ENCODE measurements around the gene NTF4.
A peak's percentile ranks its signal among the peaks of the same experiment; 100 is the strongest.
"Not testable (repeated sequence)": the region's sequence is repeated elsewhere in the genome, so short reads cannot be mapped to it uniquely, and the experiment has no call there.

The NTF4 gene

DNA sequence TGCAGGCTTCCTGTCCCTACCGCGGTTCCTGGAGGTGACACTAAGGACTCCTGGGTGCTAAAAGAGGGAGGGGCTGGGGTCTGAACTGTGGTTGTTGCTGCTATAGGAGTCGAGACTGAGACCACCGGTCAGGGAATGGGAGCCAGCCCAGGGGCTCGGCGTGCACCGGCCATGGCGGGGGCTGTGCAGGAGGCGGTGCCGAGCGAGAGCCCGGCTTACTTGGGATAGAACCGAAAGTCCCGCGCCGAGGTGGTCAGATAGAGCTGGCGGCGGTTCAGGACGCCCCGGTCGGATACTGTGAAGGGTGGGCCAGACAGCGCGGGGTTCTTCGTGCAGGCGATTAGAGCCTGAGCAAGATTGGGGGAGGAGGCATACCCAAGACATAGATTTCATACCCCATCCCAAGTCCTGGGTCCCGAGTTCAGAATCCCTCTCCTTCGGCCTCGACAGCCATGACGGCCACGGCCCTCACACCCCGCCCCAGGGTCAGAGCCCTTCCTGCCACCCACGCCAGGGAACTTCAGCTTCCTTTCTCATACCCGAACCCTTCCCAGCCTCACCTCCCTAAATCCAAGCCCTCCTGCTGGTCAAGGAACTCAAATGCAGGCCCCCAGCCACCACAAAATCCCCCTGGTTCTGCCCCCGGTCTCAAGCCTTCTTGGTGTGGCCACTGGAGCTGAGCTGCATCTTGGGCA lies 7.6 kb downstream of the NTF4 start:
- not testable (repeated sequence) for DNase-seq (ENCODE audit: low spot score)

DNA sequence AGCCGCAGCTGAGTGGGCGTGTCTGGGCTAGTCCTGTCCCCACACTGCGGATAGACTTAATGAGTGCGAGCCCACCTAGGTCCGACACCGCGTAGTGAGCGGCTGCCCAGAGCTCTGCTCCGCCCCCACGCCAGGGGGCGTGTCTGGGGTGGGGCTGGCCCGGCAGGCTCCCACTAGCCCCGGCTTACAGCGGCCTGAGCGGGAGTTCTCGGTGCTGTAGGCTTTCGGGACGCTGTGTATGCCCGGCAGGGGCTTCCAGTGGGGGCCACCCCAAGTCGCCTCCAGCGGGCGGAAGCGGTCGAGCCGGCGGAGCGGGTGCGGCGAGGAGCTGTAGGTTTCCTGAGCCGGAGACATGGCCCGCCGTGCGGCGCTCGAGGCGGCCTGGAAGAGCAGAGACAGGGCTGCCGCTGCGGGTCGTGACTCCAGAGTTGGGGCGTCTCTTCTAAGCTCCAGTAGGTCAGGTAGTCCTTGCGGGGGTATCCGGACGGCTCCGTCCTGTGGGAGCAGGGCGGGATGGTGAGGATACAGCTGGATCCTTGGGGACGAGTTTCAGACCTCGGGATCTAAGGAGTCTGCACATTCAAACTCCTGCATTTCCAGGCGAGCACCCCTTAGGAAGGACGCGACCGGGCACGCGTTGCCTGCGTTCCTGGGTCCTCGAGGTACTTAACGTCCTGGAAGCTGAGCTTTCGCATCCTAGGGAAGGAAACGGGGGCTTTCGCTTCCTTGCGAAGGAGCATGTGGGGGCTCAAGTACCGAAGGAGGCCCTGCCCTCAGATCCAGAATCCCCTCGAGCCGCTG lies 8.3 kb downstream of the NTF4 start:
- DNase-seq (ENCODE audit: low spot score), result peak; percentile 65

DNA sequence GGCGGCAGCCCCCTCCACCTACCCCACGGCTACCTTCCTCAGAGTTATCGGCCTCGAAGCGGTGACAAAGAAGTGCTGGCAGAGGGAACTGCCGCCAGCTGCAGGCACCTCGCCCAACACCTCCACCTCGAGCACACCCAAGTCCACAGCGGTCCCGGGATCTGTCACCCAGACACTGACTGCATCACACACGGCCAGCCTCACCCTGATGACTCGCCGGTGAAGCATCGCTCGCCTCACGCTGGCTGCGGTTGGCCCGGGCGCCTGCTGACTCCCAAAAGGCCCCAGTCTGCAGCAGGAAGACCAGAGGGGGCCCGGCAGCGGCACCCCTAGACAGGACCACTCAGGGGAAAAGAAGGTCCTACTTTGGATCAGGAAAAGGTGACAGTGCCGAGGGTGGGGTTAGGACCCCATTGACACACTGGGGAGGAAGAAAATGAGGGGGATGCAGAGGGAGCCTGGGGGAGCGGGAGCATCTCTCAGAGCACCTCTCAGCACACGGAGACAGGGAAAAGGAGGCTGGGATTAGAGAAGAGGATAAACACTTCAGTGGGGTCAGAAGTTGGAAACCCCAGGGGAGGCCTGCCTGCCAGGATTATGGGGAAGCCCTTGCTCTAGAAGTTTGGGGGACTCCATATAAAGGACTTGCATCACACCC lies 14.1 kb downstream of the NTF4 start:
- DNase-seq (ENCODE audit: low spot score), result peak; percentile 59

- DNase-seq (ENCODE audit: low spot score), result not testable (repeated sequence)
Measured at GRCh38 chr19:49049834-49050233, 14.8 kb downstream of the NTF4 start.

DNA sequence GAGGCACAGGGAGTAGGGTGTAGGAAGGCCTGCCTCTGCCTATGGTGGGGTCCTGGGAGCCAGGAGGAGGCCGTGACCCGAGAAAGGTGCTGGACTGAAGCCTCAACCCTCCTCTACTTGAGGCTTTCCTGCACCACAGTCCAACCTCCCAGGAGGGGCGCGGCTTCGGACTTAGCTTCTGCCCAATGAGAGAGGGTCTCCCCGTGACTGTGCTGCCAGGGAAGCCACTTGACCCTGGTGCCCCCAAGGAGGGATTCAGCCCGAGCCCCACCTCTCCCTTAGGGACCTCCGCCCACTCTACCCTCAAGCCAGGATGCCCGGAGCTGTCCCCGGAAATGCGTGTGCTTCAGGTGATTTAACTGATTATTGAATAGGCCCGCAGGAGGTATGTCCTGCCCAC lies 15.6 kb downstream of the NTF4 start, which contains the start of gene CGB8:
TSS of gene CGB8 (minus strand) at position 101 of the 400 bp plus-strand sequence. CDS start 372 bp downstream, outside the sequence.
- not testable (repeated sequence) for DNase-seq (ENCODE audit: low spot score)

DNA sequence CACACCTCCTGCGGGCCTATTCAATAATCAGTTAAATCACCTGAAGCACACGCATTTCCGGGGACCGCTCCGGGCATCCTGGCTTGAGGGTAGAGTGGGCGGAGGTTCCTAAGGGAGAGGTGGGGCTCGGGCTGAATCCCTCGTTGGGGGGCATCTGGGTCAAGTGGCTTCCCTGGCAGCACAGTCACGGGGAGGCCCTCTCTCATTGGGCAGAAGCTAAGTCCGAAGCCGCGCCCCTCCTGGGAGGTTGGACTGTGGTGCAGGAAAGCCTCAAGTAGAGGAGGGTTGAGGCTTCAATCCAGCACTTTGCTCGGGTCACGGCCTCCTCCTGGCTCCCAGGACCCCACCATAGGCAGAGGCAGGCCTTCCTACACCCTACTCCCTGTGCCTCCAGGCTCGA lies 21.1 kb downstream of the NTF4 start, which contains the start of gene CGB5:
TSS of gene CGB5 (plus strand) at position 301 of the 400 bp plus-strand sequence. CDS start 362 bp downstream, outside the sequence.
- not testable (repeated sequence) for DNase-seq (ENCODE audit: low spot score)

DNA sequence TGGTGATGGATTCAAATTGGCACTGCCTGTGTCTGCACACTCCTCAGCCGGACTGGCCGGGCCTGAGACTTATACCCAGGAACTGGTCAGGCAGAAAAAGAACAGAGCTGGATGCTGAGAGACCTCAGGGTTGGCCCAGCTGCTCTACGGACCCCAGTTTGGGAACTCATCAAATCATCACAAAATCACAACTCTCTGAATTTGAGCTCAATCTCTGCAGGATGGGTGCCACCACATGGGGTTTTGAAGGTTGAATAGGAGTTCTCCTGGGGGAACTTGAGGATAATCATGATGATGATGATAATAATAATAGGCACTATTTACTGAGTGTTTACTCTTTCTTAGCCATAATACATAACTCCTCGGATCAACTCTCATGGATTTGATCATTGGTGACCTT lies 22.0 kb downstream of the NTF4 start:
- DNase-seq (ENCODE audit: low spot score), result not testable (repeated sequence)

DNA sequence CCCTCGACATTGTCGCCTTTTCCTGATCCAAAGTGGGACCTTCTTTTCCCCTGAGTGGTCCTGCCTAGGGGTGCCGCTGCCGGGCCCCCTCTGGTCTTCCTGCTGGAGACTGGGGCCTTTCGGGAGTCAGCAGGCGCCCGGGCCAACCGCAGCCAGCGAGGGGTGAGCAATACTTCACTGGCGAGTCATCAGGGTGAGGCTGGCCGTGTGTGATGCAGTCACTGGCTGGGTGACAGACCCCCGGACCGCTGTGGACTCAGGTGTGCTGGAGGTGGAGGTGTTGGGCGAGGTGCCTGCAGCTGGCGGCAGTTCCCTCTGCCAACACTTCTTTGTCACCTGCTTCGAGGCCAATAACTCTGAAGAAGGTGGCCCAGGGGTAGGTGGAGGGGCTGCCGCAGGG lies 22.4 kb downstream of the NTF4 start:
- DNase-seq (ENCODE audit: low spot score), result peak; percentile 55

DNA sequence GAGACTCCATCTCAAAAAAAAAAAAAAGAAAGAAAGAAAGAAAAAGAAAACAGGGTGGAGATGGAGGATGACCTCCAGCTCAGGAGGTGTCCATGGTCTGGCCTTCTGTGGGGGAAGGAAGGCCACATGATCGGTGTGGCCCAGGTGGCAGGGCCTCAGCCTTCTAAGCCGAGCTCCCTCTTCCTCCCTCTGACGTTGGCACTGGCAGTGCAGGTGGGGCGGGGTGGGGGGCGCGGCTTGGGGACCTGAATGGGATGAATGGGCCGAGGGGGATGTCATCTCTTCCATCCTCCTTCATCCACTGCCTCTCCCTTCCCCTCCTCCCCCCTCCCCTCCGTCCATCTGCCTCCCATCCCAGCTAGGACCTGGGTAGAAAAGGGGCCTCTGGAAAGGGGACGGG lies 24.9 kb downstream of the NTF4 start:
- DNase-seq (ENCODE audit: low spot score), result not testable (repeated sequence)

- DNase-seq (ENCODE audit: low spot score), result peak; percentile 52
Measured at GRCh38 chr19:49038557-49039276, 25.9 kb downstream of the NTF4 start.

- DNase-seq (ENCODE audit: low spot score), result not testable (repeated sequence)
Measured at GRCh38 chr19:49038111-49038510, 26.5 kb downstream of the NTF4 start.

GRCh38 chr19:49036815-49037214 lies 27.8 kb downstream of the NTF4 start, which contains the start of gene CGB1:
Gene CGB1, minus strand, starts transcription at chr19:49036895. Its CDS starts 184 bp downstream, at chr19:49036711.
- peak; percentile 30 for DNase-seq (ENCODE audit: low spot score)

GRCh38 chr19:49031642-49032301 lies 32.8 kb downstream of the NTF4 start, which contains the start of gene CGB2:
Gene CGB2, plus strand, starts transcription at chr19:49031890. Its CDS starts 206 bp downstream, at chr19:49032096.
- not testable (repeated sequence) for DNase-seq (ENCODE audit: low spot score)

DNA sequence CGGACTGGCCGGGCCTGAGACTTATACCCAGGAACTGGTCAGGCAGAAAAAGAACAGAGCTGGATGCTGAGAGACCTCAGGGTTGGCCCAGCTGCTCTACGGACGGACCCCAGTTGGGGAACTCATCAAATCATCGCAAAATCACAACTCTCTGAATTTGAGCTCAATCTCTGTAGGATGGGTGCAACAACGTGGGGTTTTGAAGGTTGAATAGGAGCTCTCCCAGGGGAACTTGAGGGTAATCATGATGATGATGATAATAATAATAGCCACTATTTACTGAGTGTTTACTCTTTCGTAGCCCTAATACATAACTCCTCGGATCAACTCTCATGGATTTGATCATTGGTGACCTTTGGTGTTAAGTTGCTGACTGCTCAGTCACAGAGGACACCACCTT lies 34.3 kb downstream of the NTF4 start:
- not testable (repeated sequence) for DNase-seq (ENCODE audit: low spot score)

DNA sequence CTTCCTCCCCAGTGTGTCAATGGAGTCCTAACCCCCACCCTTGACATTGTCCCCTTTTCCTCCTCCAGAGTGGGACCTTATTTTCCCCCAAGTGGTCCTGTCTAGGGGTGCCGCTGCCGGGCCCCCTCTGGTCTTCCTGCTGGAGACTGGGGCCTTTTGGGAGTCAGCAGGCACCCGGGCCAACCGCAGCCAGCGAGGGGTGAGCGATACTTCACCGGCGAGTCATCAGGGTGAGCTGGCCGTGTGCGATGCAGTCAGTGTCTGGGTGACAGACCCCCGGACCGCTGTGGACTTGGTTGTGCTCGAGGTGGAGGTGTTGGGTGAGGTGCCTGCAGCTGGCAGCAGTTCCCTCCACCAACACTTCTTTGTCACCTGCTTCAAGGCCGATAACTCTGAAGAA lies 34.9 kb downstream of the NTF4 start:
- DNase-seq (ENCODE audit: low spot score), result not testable (repeated sequence)

GRCh38 chr19:49028686-49029085 lies 35.9 kb downstream of the NTF4 start:
- not testable (repeated sequence) for DNase-seq (ENCODE audit: low spot score)

GRCh38 chr19:49025599-49025998 lies 39.0 kb downstream of the NTF4 start:
- DNase-seq (ENCODE audit: low spot score), result not testable (repeated sequence)

DNA sequence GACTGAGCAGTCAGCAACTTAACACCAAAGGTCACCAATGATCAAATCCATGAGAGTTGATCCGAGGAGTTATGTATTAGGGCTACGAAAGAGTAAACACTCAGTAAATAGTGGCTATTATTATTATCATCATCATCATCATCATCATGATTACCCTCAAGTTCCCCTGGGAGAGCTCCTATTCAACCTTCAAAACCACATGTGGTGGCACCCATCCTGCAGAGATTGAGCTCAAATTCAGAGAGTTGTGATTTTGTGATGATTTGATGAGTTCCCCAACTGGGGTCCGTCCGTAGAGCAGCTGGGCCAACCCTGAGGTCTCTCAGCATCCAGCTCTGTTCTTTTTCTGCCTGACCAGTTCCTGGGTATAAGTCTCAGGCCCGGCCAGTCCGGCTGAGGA lies 39.5 kb downstream of the NTF4 start:
- not testable (repeated sequence) for DNase-seq (ENCODE audit: low spot score)

DNA sequence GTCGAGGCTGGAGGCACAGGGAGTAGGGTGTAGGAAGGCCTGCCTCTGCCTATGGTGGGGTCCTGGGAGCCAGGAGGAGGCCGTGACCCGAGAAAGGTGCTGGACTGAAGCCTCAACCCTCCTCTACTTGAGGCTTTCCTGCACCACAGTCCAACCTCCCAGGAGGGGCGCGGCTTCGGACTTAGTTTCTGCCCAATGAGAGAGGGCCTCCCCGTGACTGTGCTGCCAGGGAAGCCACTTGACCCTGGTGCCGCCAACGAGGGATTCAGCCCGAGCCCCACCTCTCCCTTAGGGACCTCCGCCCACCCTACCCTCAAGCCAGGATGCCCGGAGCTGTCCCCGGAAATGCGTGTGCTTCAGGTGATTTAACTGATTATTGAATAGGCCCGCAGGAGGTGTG lies 40.4 kb downstream of the NTF4 start, which contains the start of gene CGB3:
TSS of gene CGB3 (minus strand) at position 101 of the 400 bp plus-strand sequence. CDS start 362 bp downstream, outside the sequence.
- DNase-seq (ENCODE audit: low spot score), result not testable (repeated sequence)

GRCh38 chr19:49022116-49022515 lies 42.5 kb downstream of the NTF4 start:
- DNase-seq (ENCODE audit: low spot score), result no peak
